Activated T-helper 9 cell treated with anti-CD3 and anti-CD28 coated beads, Interleukin-2, amount 50 U/mL, for 16 hours (primary cell): ENCODE data around the gene PRIM2.
"Not testable (repeated sequence)": the region's sequence is repeated elsewhere in the genome, so short reads cannot be mapped to it uniquely, and the experiment has no call there.

ENCODE experiments used
- DNase-seq: peaks from one replicate; pipeline ENCODE4 v3.0.0-alpha.2; 2020; ENCODE audit warnings: low read depth

Gene PRIM2

GRCh38 chr6:57515171-57515570 is 197.7 kb downstream of the PRIM2 start:
- DNase-seq: not testable (repeated sequence)

- DNase-seq: not testable (repeated sequence)
Measured at GRCh38 chr6:57515845-57516244, 198.4 kb downstream of the PRIM2 start.

- DNase-seq: not testable (repeated sequence)
Measured at GRCh38 chr6:57516776-57517175, 199.3 kb downstream of the PRIM2 start.

GRCh38 chr6:57519198-57519597 is 201.8 kb downstream of the PRIM2 start:
- DNase-seq: not testable (repeated sequence)

- not testable (repeated sequence) for DNase-seq
Measured at GRCh38 chr6:57521085-57521484, 203.7 kb downstream of the PRIM2 start.

GRCh38 chr6:57523221-57523620 is 205.8 kb downstream of the PRIM2 start:
- DNase-seq: not testable (repeated sequence)

- not testable (repeated sequence) for DNase-seq
Measured at GRCh38 chr6:57529755-57530154, 212.3 kb downstream of the PRIM2 start.

GRCh38 chr6:57532660-57533059 is 215.2 kb downstream of the PRIM2 start:
- not testable (repeated sequence) for DNase-seq

GRCh38 chr6:57535121-57535520 is 217.7 kb downstream of the PRIM2 start:
- not testable (repeated sequence) for DNase-seq

- not testable (repeated sequence) for DNase-seq
Measured at GRCh38 chr6:57535994-57536393, 218.6 kb downstream of the PRIM2 start.

GRCh38 chr6:57537916-57538315 is 220.5 kb downstream of the PRIM2 start:
- DNase-seq: not testable (repeated sequence)

GRCh38 chr6:57551961-57552360 is 234.5 kb downstream of the PRIM2 start:
- not testable (repeated sequence) for DNase-seq

GRCh38 chr6:57557855-57558254 is 240.4 kb downstream of the PRIM2 start:
- not testable (repeated sequence) for DNase-seq

- not testable (repeated sequence) for DNase-seq
Measured at GRCh38 chr6:57559170-57559569, 241.7 kb downstream of the PRIM2 start.

GRCh38 chr6:57562233-57562632 is 244.8 kb downstream of the PRIM2 start:
- DNase-seq: not testable (repeated sequence)

- not testable (repeated sequence) for DNase-seq
Measured at GRCh38 chr6:57572119-57572518, 254.7 kb downstream of the PRIM2 start.

GRCh38 chr6:57572844-57573243 is 255.4 kb downstream of the PRIM2 start:
- DNase-seq: not testable (repeated sequence)

- DNase-seq: not testable (repeated sequence)
Measured at GRCh38 chr6:57577023-57577422, 259.6 kb downstream of the PRIM2 start.

- not testable (repeated sequence) for DNase-seq
Measured at GRCh38 chr6:57579489-57579888, 262.1 kb downstream of the PRIM2 start.

GRCh38 chr6:57581586-57581985 is 264.2 kb downstream of the PRIM2 start:
- DNase-seq: not testable (repeated sequence)

- DNase-seq: not testable (repeated sequence)
Measured at GRCh38 chr6:57601105-57601504, 283.7 kb downstream of the PRIM2 start.

- DNase-seq: not testable (repeated sequence)
Measured at GRCh38 chr6:57605303-57605702, 287.9 kb downstream of the PRIM2 start.

GRCh38 chr6:57606331-57606730 is 288.9 kb downstream of the PRIM2 start:
- DNase-seq: not testable (repeated sequence)

GRCh38 chr6:57610612-57611011 is 293.2 kb downstream of the PRIM2 start:
- DNase-seq: not testable (repeated sequence)
